AG09309 (cell line): Measurements from ENCODE around the gene OR2S2.
A peak's percentile ranks its signal among the peaks of the same experiment; 100 is the strongest.

ENCODE experiments used
- DNase-seq: peaks from one replicate; pipeline ENCODE4 v3.0.0-alpha.2; 2010; ENCODE audit warnings: low read depth
- H3K4me3 ChIP-seq: 2 replicates; pipeline ENCODE4 v1.5.1; 2011; ENCODE audit warnings: mild to moderate bottlenecking, low read depth, low read length, moderate library complexity; ENCODE audit not compliant: control insufficient read depth
- CTCF ChIP-seq: IDR thresholded peaks from 2 replicates; pipeline ENCODE4 v1.5.1; 2011; ENCODE audit warnings: mild to moderate bottlenecking, low read depth, low read length, inconsistent platforms; ENCODE audit not compliant: insufficient read depth, control insufficient read depth; ENCODE audit errors: missing control alignments

The OR2S2 gene

GRCh38 chr9:35923927-35924763 lies 33.8 kb downstream of the OR2S2 start:
- peak; percentile 87 for DNase-seq
- no peak for TF ChIP-seq CTCF
- no peak overlapping the region for H3K4me3 ChIP-seq

GRCh38 chr9:35923598-35923926 lies 34.4 kb downstream of the OR2S2 start:
- DNase-seq = no peak
- no peak overlapping the region for H3K4me3 ChIP-seq
- TF ChIP-seq CTCF = no peak

GRCh38 chr9:35920051-35920620 lies 37.8 kb downstream of the OR2S2 start:
- no peak for DNase-seq
- no peak overlapping the region for H3K4me3 ChIP-seq
- no peak for TF ChIP-seq CTCF

- no peak for DNase-seq
- no peak overlapping the region for H3K4me3 ChIP-seq
- no peak for TF ChIP-seq CTCF
Observed at GRCh38 chr9:35919212-35920008, 38.5 kb downstream of the OR2S2 start.

- no peak for DNase-seq
- no peak for TF ChIP-seq CTCF
- no peak overlapping the region for H3K4me3 ChIP-seq
Observed at GRCh38 chr9:35918780-35919179, 39.2 kb downstream of the OR2S2 start.

- no peak for DNase-seq
Observed at GRCh38 chr9:35917261-35917660, 40.7 kb downstream of the OR2S2 start.

More at GRCh38 chr9:35917261-35917660, 40.7 kb downstream of the OR2S2 start:
- TF ChIP-seq CTCF = no peak
- H3K4me3 ChIP-seq = no peak overlapping the region
